ENCODE measurements around the gene NPHP4. TPM values are rescaled to one million over a fixed set of nuclear protein-coding genes. Genes with fewer than 3 reads are reported as not detected.

NPHP4 gene
- total RNA-seq, 1 donor from 2014 or later: 16.1 TPM

GRCh38 chr1:5844442-5844841 is 147.8 kb downstream of the NPHP4 start:
- Histone ChIP-seq H3K36me3 (no peaks in the 10 kb centered on the region), H3K27ac (no peak overlapping the region), H3K9me3 (no peaks in the 10 kb centered on the region), H3K27me3 (ENCODE audit: low read depth) (peaks cover 32% of the 10 kb centered on the region), H3K4me1 (no peaks in the 10 kb centered on the region), H3K4me3 (no peak overlapping the region)
- intact Hi-C loops (cut with DNase I): no loop called here
- DNase-seq (no peak), ATAC-seq (no peak)
- TF ChIP-seq, protein P1, sequence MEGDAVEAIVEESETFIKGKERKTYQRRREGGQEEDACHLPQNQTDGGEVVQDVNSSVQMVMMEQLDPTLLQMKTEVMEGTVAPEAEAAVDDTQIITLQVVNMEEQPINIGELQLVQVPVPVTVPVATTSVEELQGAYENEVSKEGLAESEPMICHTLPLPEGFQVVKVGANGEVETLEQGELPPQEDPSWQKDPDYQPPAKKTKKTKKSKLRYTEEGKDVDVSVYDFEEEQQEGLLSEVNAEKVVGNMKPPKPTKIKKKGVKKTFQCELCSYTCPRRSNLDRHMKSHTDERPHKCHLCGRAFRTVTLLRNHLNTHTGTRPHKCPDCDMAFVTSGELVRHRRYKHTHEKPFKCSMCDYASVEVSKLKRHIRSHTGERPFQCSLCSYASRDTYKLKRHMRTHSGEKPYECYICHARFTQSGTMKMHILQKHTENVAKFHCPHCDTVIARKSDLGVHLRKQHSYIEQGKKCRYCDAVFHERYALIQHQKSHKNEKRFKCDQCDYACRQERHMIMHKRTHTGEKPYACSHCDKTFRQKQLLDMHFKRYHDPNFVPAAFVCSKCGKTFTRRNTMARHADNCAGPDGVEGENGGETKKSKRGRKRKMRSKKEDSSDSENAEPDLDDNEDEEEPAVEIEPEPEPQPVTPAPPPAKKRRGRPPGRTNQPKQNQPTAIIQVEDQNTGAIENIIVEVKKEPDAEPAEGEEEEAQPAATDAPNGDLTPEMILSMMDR (IDR thresholded peaks at IDR 0.05): no peak

DNA sequence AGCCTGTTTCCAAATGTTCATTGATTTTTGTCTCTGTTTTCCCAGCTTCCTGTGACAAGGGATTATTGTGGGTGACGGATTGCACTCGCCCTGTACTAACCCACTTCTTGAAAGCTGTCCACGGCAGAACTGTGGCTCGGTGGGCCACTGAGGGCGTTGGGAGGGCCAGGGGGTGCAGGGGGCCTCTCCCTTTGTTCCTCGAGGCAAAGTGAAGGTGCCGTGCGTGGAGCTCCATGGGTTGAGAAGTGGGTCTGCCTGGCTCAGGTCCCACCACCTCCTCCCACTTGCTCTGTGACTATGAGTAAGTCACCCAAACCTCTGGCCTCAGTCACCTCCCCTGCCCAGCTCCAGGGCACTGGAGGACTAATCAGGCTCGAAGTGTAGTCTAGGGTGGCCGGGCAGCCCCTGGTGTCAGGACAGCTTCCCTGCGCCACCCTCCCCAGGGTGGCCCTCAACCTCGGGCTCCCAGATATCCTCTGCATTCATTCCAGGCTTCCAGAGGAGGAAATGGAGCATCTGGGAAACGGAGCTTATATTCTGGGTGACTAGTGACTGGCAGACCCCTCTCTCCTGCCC is 148.6 kb downstream of the NPHP4 start:
- TF ChIP-seq, protein P1 (IDR thresholded peaks at IDR 0.05): no peak
- Histone ChIP-seq H3K27ac (no peak overlapping the region), H3K27me3 (ENCODE audit: low read depth) (peaks cover 32% of the 10 kb centered on the region), H3K4me3 (no peak overlapping the region), H3K36me3 (no peaks in the 10 kb centered on the region), H3K9me3 (no peaks in the 10 kb centered on the region), H3K4me1 (no peaks in the 10 kb centered on the region)
- DNase-seq (no peak), ATAC-seq (no peak)
- intact Hi-C loops (cut with DNase I): no loop called here

- H3K9me3 ChIP-seq: no peaks in the 10 kb centered on the region
- peaks cover 32% of the 10 kb centered on the region for H3K27me3 ChIP-seq (ENCODE audit: low read depth)
- no peaks in the 10 kb centered on the region for H3K36me3 ChIP-seq
- TF ChIP-seq, protein P1 (IDR thresholded peaks at IDR 0.05): no peak
- no peak for DNase-seq
- no peak overlapping the region for H3K27ac ChIP-seq
- H3K4me1 ChIP-seq: no peaks in the 10 kb centered on the region
- intact Hi-C loops (cut with DNase I): no loop called here
- H3K4me3 ChIP-seq: no peak overlapping the region
- ATAC-seq: no peak
Measured at GRCh38 chr1:5842679-5843078, 149.5 kb downstream of the NPHP4 start.

GRCh38 chr1:5840551-5841001 is 151.6 kb downstream of the NPHP4 start:
- DNase-seq (no peak), ATAC-seq (no peak)
- Histone ChIP-seq H3K9me3 (no peaks in the 10 kb centered on the region), H3K27ac (no peak overlapping the region), H3K36me3 (no peaks in the 10 kb centered on the region), H3K4me1 (no peaks in the 10 kb centered on the region), H3K27me3 (ENCODE audit: low read depth) (peaks cover 25% of the 10 kb centered on the region), H3K4me3 (no peak overlapping the region)
- TF ChIP-seq, protein P1 (IDR thresholded peaks at IDR 0.05): no peak
- intact Hi-C loops (cut with DNase I): no loop called here

GRCh38 chr1:5839881-5840550 is 152.2 kb downstream of the NPHP4 start:
- no peak for ATAC-seq

More at GRCh38 chr1:5839881-5840550, 152.2 kb downstream of the NPHP4 start:
- intact Hi-C loops (cut with DNase I): no loop called here
- no peak overlapping the region for H3K4me3 ChIP-seq
- peaks cover 25% of the 10 kb centered on the region for H3K27me3 ChIP-seq (ENCODE audit: low read depth)
- no peaks in the 10 kb centered on the region for H3K9me3 ChIP-seq
- H3K36me3 ChIP-seq: no peaks in the 10 kb centered on the region
- no peak overlapping the region for H3K27ac ChIP-seq
- DNase-seq: no peak
- no peaks in the 10 kb centered on the region for H3K4me1 ChIP-seq
- TF ChIP-seq, protein P1 (IDR thresholded peaks at IDR 0.05): no peak
